Lower leg skin (tissue), 4 donors: ENCODE results near the gene CXCL12. TPM values are rescaled to one million over a fixed set of nuclear protein-coding genes. Genes with fewer than 3 reads are reported as not detected.

Experiments used
- DNase-seq, 2 donors: peaks; one replicate each; pipeline ENCODE4 v3.0.0-alpha.2; 2019; ENCODE audit warnings: low spot score in 2 of 2
- H3K4me3 ChIP-seq: fragments of 200-600 bp; sonication (generic); 2 replicates; pipeline ENCODE4 v1.5.1; 2017; ENCODE audit warnings: mild to moderate bottlenecking, low read depth; ENCODE audit not compliant: poor library complexity, severe bottlenecking
- CTCF ChIP-seq, 3 donors: fragments of 450-650 bp; IDR thresholded peaks; one replicate each; pipeline ENCODE4 v1.5.1; 2016; ENCODE audit warnings: antibody characterized with exemption in 3 of 3, mild to moderate bottlenecking in 3 of 3, moderate library complexity in 2 of 3
- POLR2A ChIP-seq, 2 donors: fragments of 450-650 bp; IDR thresholded peaks; one replicate each; pipeline ENCODE4 v1.6.1; 2016 to 2017; ENCODE audit warnings: antibody characterized with exemption in 2 of 2, mild to moderate bottlenecking in 1 of 2, moderate library complexity in 1 of 2
- WGBS, 2 donors: methylation state at CpG; one replicate each; pipeline ENCODE4 v1.1.5; 2018; 5-methylcytosine and 5-hydroxymethylcytosine counted together
- intact Hi-C: fragments of 100-400 bp; cut with DNase I; formaldehyde crosslinking; loops from one replicate; pipeline ENCODE4 v1.15.0; 2023; ENCODE audit warnings: low total_unique reads
- total RNA-seq, 4 donors: library from RNA; depleted of rRNA; stranded (reverse); fragments of >200 nt; gene quantifications; one replicate each; pipeline ENCODE4 v1.1.0, GENCODE V29; 2016

The CXCL12 gene
- total RNA-seq, 4 donors from 2014 or later, result 4.9 to 36.2 (median 21.1) TPM

GRCh38 chr10:44395396-44395795 is 10.5 kb upstream of the CXCL12 start:
- intact Hi-C loops, result no loop called here
- TF ChIP-seq CTCF (IDR thresholded peaks at IDR 0.05) (no peak), POLR2A (IDR thresholded peaks at IDR 0.05) (no peak)
- 76 to 85% methylated on average over 5 of the region's 5 CpGs for WGBS, 2 donors
- no peak overlapping the region for H3K4me3 ChIP-seq
- DNase-seq, result peak in 1 of 2 donors; percentile 75

- intact Hi-C loops, result no loop called here
- WGBS, 2 donors, result 89 to 93% methylated on average over 4 of the region's 4 CpGs
Measured at GRCh38 chr10:44394696-44395381, 9.9 kb upstream of the CXCL12 start.

GRCh38 chr10:44393834-44394547 is 9.1 kb upstream of the CXCL12 start:
- 91% methylated on average over 5 of the region's 5 CpGs for WGBS, 2 donors
- intact Hi-C loops, result no loop called here
- DNase-seq, result peak in 1 of 2 donors; percentile 62
- H3K4me3 ChIP-seq, result no peak overlapping the region
- no peak for TF ChIP-seq CTCF (IDR thresholded peaks at IDR 0.05)
- no peak for TF ChIP-seq POLR2A (IDR thresholded peaks at IDR 0.05)

More at GRCh38 chr10:44394696-44395381, 9.9 kb upstream of the CXCL12 start:
- H3K4me3 ChIP-seq, result no peak overlapping the region
- no peak for DNase-seq
- TF ChIP-seq POLR2A (IDR thresholded peaks at IDR 0.05), result no peak
- TF ChIP-seq CTCF (IDR thresholded peaks at IDR 0.05), result no peak

- TF ChIP-seq POLR2A (IDR thresholded peaks at IDR 0.05) (no peak), CTCF (IDR thresholded peaks at IDR 0.05) (no peak)
- peak in 1 of 2 donors; percentile 61 for DNase-seq
Measured at GRCh38 chr10:44393051-44393630, 8.2 kb upstream of the CXCL12 start.

GRCh38 chr10:44392420-44392819 is 7.5 kb upstream of the CXCL12 start:
- TF ChIP-seq POLR2A (IDR thresholded peaks at IDR 0.05) (no peak), CTCF (IDR thresholded peaks at IDR 0.05) (no peak)
- DNase-seq, result no peak
- H3K4me3 ChIP-seq, result no peak overlapping the region
- WGBS, 2 donors, result 74 to 91% methylated on average over 3 of the region's 3 CpGs
- intact Hi-C loops, result no loop called here

More at GRCh38 chr10:44393051-44393630, 8.2 kb upstream of the CXCL12 start:
- no peak overlapping the region for H3K4me3 ChIP-seq
- WGBS, 2 donors, result 44 to 61% methylated on average over 7 of the region's 7 CpGs
- intact Hi-C loops, result no loop called here
